Fibroblast of lung (primary cell): ENCODE measurements around the gene PGAP3. TPM values are rescaled to one million over a fixed set of nuclear protein-coding genes. Genes with fewer than 3 reads are reported as not detected.

Experiments
- DNase-seq, 2 donors: peaks; one replicate each; pipeline versions ENCODE4 v3.0.0 to v3.0.0-alpha.2; 2010; ENCODE audit warnings: low read depth in 2 of 2
- H2AFZ ChIP-seq: 2 replicates; pipeline ENCODE4 v1.5.1; 2012; ENCODE audit warnings: low read length, control low read depth, inconsistent platforms
- H3K27ac ChIP-seq: 2 replicates; pipeline ENCODE4 v1.5.1; 2011; ENCODE audit warnings: low read length, control low read depth; ENCODE audit not compliant: insufficient read depth
- H3K27me3 ChIP-seq: 2 replicates; pipeline ENCODE4 v1.5.1; 2011; ENCODE audit warnings: mild to moderate bottlenecking, low read length; ENCODE audit not compliant: control insufficient read depth, insufficient read depth
- H3K36me3 ChIP-seq: 2 replicates; pipeline ENCODE4 v1.5.1; 2011; ENCODE audit warnings: low read length; ENCODE audit not compliant: control insufficient read depth, insufficient read depth
- H3K4me1 ChIP-seq: 2 replicates; pipeline ENCODE4 v1.5.1; 2011; ENCODE audit warnings: low read length; ENCODE audit not compliant: control insufficient read depth, insufficient read depth; ENCODE audit errors: extremely low read depth
- H3K4me2 ChIP-seq: 2 replicates; pipeline ENCODE4 v1.5.1; 2011; ENCODE audit warnings: low read length, control low read depth; ENCODE audit not compliant: insufficient read depth; ENCODE audit errors: extremely low read depth
- H3K4me3 ChIP-seq, 4 experiments: fragments of 200-600 bp in 1 of 4; sonication (generic) in 1 of 4; replicated peaks in 1 of 4; 2 replicates each; pipeline ENCODE4 v1.5.1; 2011 to 2016; ENCODE audit warnings: low read length in 4 of 4, low read depth in 3 of 4, mild to moderate bottlenecking in 3 of 4, control low read depth in 2 of 4, inconsistent platforms in 1 of 4, mixed read lengths in 1 of 4; ENCODE audit not compliant: insufficient read depth in 1 of 4; ENCODE audit errors: control extremely low read depth in 1 of 4
- H3K79me2 ChIP-seq: 2 replicates; pipeline ENCODE4 v1.5.1; 2012; ENCODE audit warnings: mild to moderate bottlenecking, low read length, inconsistent platforms; ENCODE audit not compliant: control insufficient read depth, insufficient read depth
- H3K9ac ChIP-seq: 2 replicates; pipeline ENCODE4 v1.5.1; 2011; ENCODE audit warnings: mild to moderate bottlenecking, low read length, control low read depth; ENCODE audit not compliant: insufficient read depth
- H3K9me3 ChIP-seq: 2 replicates; pipeline ENCODE4 v1.5.1; 2012; ENCODE audit warnings: low read depth, low read length; ENCODE audit not compliant: control insufficient read depth, insufficient read depth
- H4K20me1 ChIP-seq: 2 replicates; pipeline ENCODE4 v1.5.1; 2011; ENCODE audit warnings: low read length; ENCODE audit not compliant: control insufficient read depth, insufficient read depth; ENCODE audit errors: extremely low read depth
- CTCF ChIP-seq, 2 donors: IDR thresholded peaks in 1 of 2; conservative IDR thresholded peaks in 1 of 2; 1 replicate in 1 of 2; 2 replicates in 1 of 2; pipeline ENCODE4 v1.5.1; 2011 to 2012; ENCODE audit warnings: low read length in 2 of 2, control low read depth in 1 of 2, inconsistent platforms in 1 of 2, low read depth in 1 of 2, mild to moderate bottlenecking in 1 of 2
- EZH2 ChIP-seq: IDR thresholded peaks from 2 replicates; pipeline ENCODE4 v1.5.1; 2012; ENCODE audit warnings: low read length, control low read depth, mild to moderate bottlenecking; ENCODE audit errors: missing control alignments
- polyA plus RNA-seq, 2 donors: library from polyadenylated mRNA; depleted of rRNA in 1 of 2; stranded (reverse) in 1 of 2; unstranded in 1 of 2; fragments of >200 nt; gene quantifications; 2 replicates each; pipeline ENCODE4 v1.2.1, GENCODE V29; 2011 to 2012; ENCODE audit warnings: missing spikeins in 1 of 2
- total RNA-seq: library from RNA; depleted of rRNA; stranded (reverse); fragments of >200 nt; gene quantifications from 2 replicates; pipeline ENCODE4 v1.2.1, GENCODE V29; 2014

PGAP3 gene
- total and polyA plus RNA-seq, 2 donors (not counting 1 experiment from before 2014, with no cell fraction given), result 7.9 to 8.8 TPM

GRCh38 chr17:39694593-39694992, 6.7 kb upstream of the PGAP3 start:
- Histone ChIP-seq H2AFZ (no peak overlapping the region), H3K9ac (no peak overlapping the region), H3K9me3 (no peaks in the 10 kb centered on the region), H3K4me2 (no peak overlapping the region), H3K27ac (no peak overlapping the region), H3K36me3 (no peaks in the 10 kb centered on the region), H3K4me3 (no peak overlapping the region), H4K20me1 (no peaks in the 10 kb centered on the region), H3K4me1 (no peaks in the 10 kb centered on the region), H3K27me3 (no peaks in the 10 kb centered on the region), H3K79me2 (no peaks in the 10 kb centered on the region)
- TF ChIP-seq CTCF (conservative IDR thresholded peaks at IDR 0.05 in 1 of 2, IDR thresholded peaks at IDR 0.05 in 1 of 2; ENCODE audit: low read depth in 1 of 2, low read length in 2 of 2), result no peak
- no peak for TF ChIP-seq EZH2
- no peak for DNase-seq

- H2AFZ ChIP-seq, result peak overlapping the region; percentile 93
Measured at GRCh38 chr17:39688945-39689344, 1.1 kb upstream of the PGAP3 start.

GRCh38 chr17:39688475-39688835, 598 bp upstream of the PGAP3 start:
- Histone ChIP-seq H3K27me3 (no peaks in the 10 kb centered on the region), H3K9me3 (no peaks in the 10 kb centered on the region), H3K9ac (peak overlapping the region; percentile 72), H3K79me2 (no peaks in the 10 kb centered on the region), H3K4me1 (peaks cover 5% of the 10 kb centered on the region), H3K4me3 (peak overlapping the region; percentile 67 to 93 (median 86)), H2AFZ (peak overlapping the region; percentile 93), H3K36me3 (no peaks in the 10 kb centered on the region), H3K4me2 (peak overlapping the region; percentile 98), H3K27ac (peak overlapping the region; percentile 65), H4K20me1 (no peaks in the 10 kb centered on the region)
- DNase-seq, result no peak
- TF ChIP-seq CTCF (conservative IDR thresholded peaks at IDR 0.05 in 1 of 2, IDR thresholded peaks at IDR 0.05 in 1 of 2; ENCODE audit: low read depth in 1 of 2, low read length in 2 of 2) (no peak), EZH2 (no peak)

More at GRCh38 chr17:39688945-39689344, 1.1 kb upstream of the PGAP3 start:
- H3K9ac ChIP-seq, result no peak overlapping the region
- peak overlapping the region; percentile 67 to 93 (median 86) for H3K4me3 ChIP-seq
- DNase-seq, result no peak
- no peaks in the 10 kb centered on the region for H3K36me3 ChIP-seq
- H3K79me2 ChIP-seq, result no peaks in the 10 kb centered on the region
- no peaks in the 10 kb centered on the region for H3K9me3 ChIP-seq
- H3K27ac ChIP-seq, result no peak overlapping the region
- no peak for TF ChIP-seq EZH2
- TF ChIP-seq CTCF (conservative IDR thresholded peaks at IDR 0.05 in 1 of 2, IDR thresholded peaks at IDR 0.05 in 1 of 2; ENCODE audit: low read depth in 1 of 2, low read length in 2 of 2), result no peak
- peaks cover 5% of the 10 kb centered on the region for H3K4me1 ChIP-seq
- peak overlapping the region; percentile 98 for H3K4me2 ChIP-seq
- no peaks in the 10 kb centered on the region for H3K27me3 ChIP-seq
- H4K20me1 ChIP-seq, result no peaks in the 10 kb centered on the region
